Pancreas (tissue), 10 donors: ENCODE results near the gene XIRP1. TPM values are rescaled to one million over a fixed set of nuclear protein-coding genes. Genes with fewer than 3 reads are reported as not detected.

Experiments used
- ATAC-seq, 4 donors: fragments of 200-7000 bp; cut with Tn5 transposase; one replicate each; pipeline versions ENCODE4 v1.8.0 to v1.9.1; 2020; ENCODE audit warnings: mild to moderate bottlenecking in 4 of 4, moderate library complexity in 4 of 4
- DNase-seq, 6 donors: peaks; one replicate each; pipeline ENCODE4 v3.0.0-alpha.2; 2020
- FAIRE-seq: peaks from 2 replicates; lab custom pipeline; 2012; peaks lifted over from hg19 to GRCh38; lab: Jason Lieb, UNC
- H3K27ac ChIP-seq, 4 donors: fragments of 200-600 bp; sonication (generic); 1 replicate in 3 of 4; 2 replicates in 1 of 4; pipeline versions ENCODE4 v1.5.0 to v1.8.0; 2020
- H3K27me3 ChIP-seq, 4 donors: fragments of 200-600 bp; one replicate each; pipeline ENCODE4 v1.8.0; 2021
- H3K36me3 ChIP-seq, 3 donors: fragments of 200-600 bp; sonication (generic) in 1 of 3; one replicate each; pipeline versions ENCODE4 v1.5.0 to v1.8.0; 2020 to 2021
- H3K4me1 ChIP-seq, 3 donors: fragments of 200-600 bp; one replicate each; pipeline ENCODE4 v1.8.0; 2021
- H3K4me3 ChIP-seq, 4 donors: fragments of 200-600 bp; sonication (generic) in 2 of 4; one replicate each; pipeline versions ENCODE4 v1.5.0 to v1.8.0; 2020 to 2021
- H3K9me3 ChIP-seq, 4 donors: fragments of 200-600 bp; one replicate each; pipeline ENCODE4 v1.8.0; 2021
- CTCF ChIP-seq, 4 donors: fragments of 200-600 bp; sonication (generic) in 3 of 4; IDR thresholded peaks; one replicate each; pipeline versions ENCODE4 v1.5.0 to v1.8.0; 2021; ENCODE audit warnings: antibody characterized with exemption in 4 of 4
- WGBS, 2 donors: extraction: QIAGEN DNeasy Blood & Tissue Kit; methylation state at CpG; one replicate each; pipeline ENCODE4 v1.1.7; 2013; 5-methylcytosine and 5-hydroxymethylcytosine counted together
- intact Hi-C, 3 donors: fragments of 100-400 bp; cut with DNase I; formaldehyde crosslinking; loops; one replicate each; pipeline versions ENCODE4 v1.11.1 to v1.14.2; 2022
- polyA plus RNA-seq, 2 donors: library from polyadenylated mRNA; stranded (reverse); fragments of 200-250 nt; gene quantifications; one replicate each; pipeline ENCODE4 v1.2.3, GENCODE V29; 2013
- total RNA-seq, 6 donors: library from RNA; stranded (reverse); fragmentation: NEBNext Ultra II Directional in 4 of 6; extraction: Animal tissue kit (Norgen Biotek cat#: 25700) in 4 of 6; gene quantifications; one replicate each; pipeline versions ENCODE4 v1.2.1 to v1.2.4, GENCODE V29; 2021 to 2023
- donor health status: healthy with polysubstance abuse.
- donor health status: DM: no; HTN: no; CAD: no; lungs with moderate emphysema.
- donor health status: DM: no; HTN: no; CAD: no.
- donor health status: control.
- donor health status: control.
- donor health status: Bipolar disorder and iron deficiency.
- donor health status: DM: yes; HTN: yes; CAD: no.
- donor health status: DM: no; HTN: no; CAD: no.
- donor health status: DM: no; HTN: no; CAD: no.
- donor health status: DM: yes; HTN: yes; CAD: no.

Gene XIRP1
- total and polyA plus RNA-seq, 8 donors = 0.08 to 0.43 (median 0.12) TPM; not detected in 4

DNA sequence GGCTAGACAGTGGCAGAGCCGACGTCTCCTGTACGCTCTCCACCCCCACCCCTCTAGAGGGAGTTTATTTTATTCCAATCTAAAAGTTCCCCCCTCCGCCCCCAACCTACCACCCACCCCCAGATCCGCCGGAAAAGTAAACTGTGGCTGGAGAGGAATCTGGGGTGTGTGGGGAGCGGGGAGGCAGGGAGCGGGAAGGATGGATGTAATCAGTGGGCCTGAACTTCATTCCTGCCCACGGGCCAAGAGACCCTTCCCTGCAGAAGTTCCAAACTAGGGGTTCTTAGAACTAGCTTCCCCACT, 38.5 kb downstream of the XIRP1 start:
- intact Hi-C loops = no loop called here
- Histone ChIP-seq H3K4me1 (peaks cover 25 to 47% (median 28%) of the 10 kb centered on the region in 3 donors), H3K27me3 (no peaks in the 10 kb centered on the region), H3K4me3 (peak overlapping the region in 2 of 4 donors; percentile 79 to 90), H3K9me3 (no peaks in the 10 kb centered on the region), H3K36me3 (no peaks in the 10 kb centered on the region), H3K27ac (peak overlapping the region; percentile 66 to 100 (median 100))
- WGBS, 2 donors = 45 to 48% methylated on average over 8 to 9 of the region's 9 CpGs
- FAIRE-seq (no peak), ATAC-seq (no peak), DNase-seq (no peak)
- no peak for TF ChIP-seq CTCF (IDR thresholded peaks at IDR 0.05)

DNA sequence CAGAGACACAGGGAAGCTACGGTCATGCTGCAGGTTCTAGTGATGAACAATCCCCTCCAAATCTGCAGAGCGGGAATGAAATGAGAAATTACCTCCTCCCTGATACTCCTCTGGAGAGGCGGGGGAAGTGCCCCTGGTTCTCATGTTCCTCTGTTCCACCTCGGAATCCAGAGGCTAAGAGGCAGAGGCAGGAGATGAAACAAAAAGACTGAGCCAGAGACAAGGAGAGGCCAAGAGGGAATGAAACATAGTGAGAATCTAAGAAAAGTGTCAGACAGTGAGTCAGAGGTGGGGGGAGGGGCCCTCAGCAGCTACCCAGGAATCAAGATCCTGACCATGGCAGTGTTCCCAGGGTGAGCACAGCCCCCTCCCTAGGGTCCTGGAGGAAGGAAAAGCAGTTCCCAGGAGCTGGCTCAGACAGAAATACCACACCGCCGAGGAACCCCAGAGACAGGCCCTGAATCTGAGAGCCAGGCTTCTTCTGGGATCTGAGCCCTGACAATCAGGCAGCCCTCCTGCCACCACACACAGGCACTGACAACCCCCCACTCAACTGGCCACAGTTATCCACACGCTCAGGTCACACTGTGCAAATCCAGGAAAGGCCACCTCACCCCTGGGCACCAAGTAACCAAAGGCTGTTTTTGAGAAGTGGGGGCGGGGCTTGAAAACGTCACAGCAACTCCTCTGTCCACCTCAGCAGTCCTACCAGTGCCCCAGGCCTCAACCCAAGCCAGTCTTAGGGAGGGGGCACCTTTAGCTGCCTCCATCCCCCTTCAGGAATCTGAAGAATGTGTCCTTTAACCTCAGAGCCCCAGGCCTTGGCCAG, 41.4 kb downstream of the XIRP1 start:
- Histone ChIP-seq H3K9me3 (no peaks in the 10 kb centered on the region), H3K36me3 (peaks cover under 1 to 5% (median 2%) of the 10 kb centered on the region in 3 donors), H3K4me1 (peaks cover 47 to 72% (median 49%) of the 10 kb centered on the region in 3 donors), H3K27me3 (no peaks in the 10 kb centered on the region), H3K27ac (peak overlapping the region; percentile 99 to 100 (median 100)), H3K4me3 (peak overlapping the region; percentile 79 to 91 (median 86))
- TF ChIP-seq CTCF (IDR thresholded peaks at IDR 0.05) = no peak
- peak; percentile 17 to 39 (median 28) for ATAC-seq
- WGBS, 2 donors = 26 to 31% methylated on average over 9 of the region's 9 CpGs
- no peak for FAIRE-seq
- intact Hi-C loops = no loop called here
- peak in 5 of 6 donors; percentile 78 to 90 (median 87) for DNase-seq

GRCh38 chr3:39150148-39150802, 42.1 kb downstream of the XIRP1 start:
- no peak for FAIRE-seq

DNA sequence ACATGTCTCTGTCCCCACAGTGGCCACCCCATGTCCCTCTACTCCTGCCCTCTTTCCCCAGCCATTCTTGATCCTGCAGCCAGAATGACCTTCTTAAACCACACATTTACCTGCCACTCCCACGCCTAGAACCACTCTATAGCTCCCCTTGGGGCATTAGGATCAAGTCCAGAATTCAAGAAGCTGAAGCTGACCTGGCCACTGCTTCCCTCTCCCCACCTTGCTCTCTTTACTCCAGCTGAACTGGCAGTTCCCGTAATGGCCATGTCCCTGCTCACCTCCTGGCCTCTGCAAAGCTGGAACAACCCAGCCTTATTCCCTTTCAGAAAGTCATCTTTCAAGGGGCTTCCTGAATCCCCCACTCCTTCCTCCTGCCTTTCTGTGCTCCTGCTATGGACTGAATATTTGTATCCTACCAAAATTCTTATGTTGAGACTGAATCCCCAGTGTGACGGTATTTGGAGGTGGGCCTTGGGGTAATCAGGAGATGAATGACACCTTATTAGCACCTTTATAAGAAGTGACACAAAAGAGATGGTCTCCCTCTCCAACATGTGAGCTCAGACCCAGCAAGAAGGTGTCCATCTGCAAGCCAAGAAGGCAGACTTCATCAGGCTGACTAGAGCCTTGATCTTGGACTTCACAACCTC, 42.8 kb downstream of the XIRP1 start:
- DNase-seq (peak in 1 of 6 donors; percentile 27), ATAC-seq (no peak)
- no peaks in the 10 kb centered on the region for H3K9me3 ChIP-seq

More at GRCh38 chr3:39150148-39150802, 42.1 kb downstream of the XIRP1 start:
- H3K4me1 ChIP-seq = peaks cover 49 to 72% (median 51%) of the 10 kb centered on the region in 3 donors
- no peaks in the 10 kb centered on the region for H3K27me3 ChIP-seq
- H3K36me3 ChIP-seq = peaks cover 2 to 12% (median 4%) of the 10 kb centered on the region in 3 donors
- intact Hi-C loops = no loop called here
- WGBS, 2 donors = 64 to 77% methylated on average over 5 of the region's 5 CpGs
- ATAC-seq (no peak), DNase-seq (peak in 2 of 6 donors; percentile 24 to 47)
- H3K27ac ChIP-seq = peak overlapping the region; percentile 99 to 100 (median 100)
- no peak for TF ChIP-seq CTCF (IDR thresholded peaks at IDR 0.05)
- H3K4me3 ChIP-seq = peak overlapping the region in 2 of 4 donors; percentile 79 to 90
- H3K9me3 ChIP-seq = no peaks in the 10 kb centered on the region

More for the DNA sequence above, 42.8 kb downstream of the XIRP1 start:
- FAIRE-seq = no peak
- WGBS, 2 donors = 62 to 64% methylated on average over 3 of the region's 3 CpGs
- Histone ChIP-seq H3K4me3 (peak overlapping the region in 1 of 4 donors; percentile 90), H3K27me3 (no peaks in the 10 kb centered on the region), H3K4me1 (peaks cover 49 to 66% (median 50%) of the 10 kb centered on the region in 3 donors), H3K36me3 (peaks cover 7 to 19% (median 10%) of the 10 kb centered on the region in 3 donors), H3K27ac (peak overlapping the region in 2 of 4 donors; percentile 100)
- intact Hi-C loops = no loop called here
- no peak for TF ChIP-seq CTCF (IDR thresholded peaks at IDR 0.05)
